NT2/D1 (cell line): Measurements from ENCODE around the gene TSR3.

ENCODE experiments used
- DNase-seq: peaks from one replicate; pipeline ENCODE4 v3.0.0-alpha.2; 2011; ENCODE audit warnings: low read depth, low spot score
- H3K27me3 ChIP-seq: 2 replicates; pipeline ENCODE4 v1.6.0; 2011; ENCODE audit warnings: mild to moderate bottlenecking; ENCODE audit not compliant: insufficient read length, insufficient read depth
- H3K36me3 ChIP-seq: 2 replicates; pipeline ENCODE4 v1.6.1; 2011; ENCODE audit warnings: mild to moderate bottlenecking, low read length, mixed read lengths; ENCODE audit not compliant: insufficient read depth, insufficient read length
- H3K4me1 ChIP-seq: 2 replicates; pipeline ENCODE4 v1.5.1; 2011; ENCODE audit not compliant: insufficient read depth, insufficient read length
- H3K4me3 ChIP-seq: 2 replicates; pipeline ENCODE4 v1.5.1; 2011; ENCODE audit warnings: low read depth; ENCODE audit not compliant: insufficient read length
- H3K9ac ChIP-seq: 2 replicates; pipeline ENCODE4 v1.6.0; 2011; ENCODE audit warnings: low read depth; ENCODE audit not compliant: insufficient read length
- H3K9me3 ChIP-seq: 2 replicates; pipeline ENCODE4 v1.5.1; 2011; ENCODE audit warnings: mild to moderate bottlenecking, low read length; ENCODE audit not compliant: insufficient read depth
- SUZ12 ChIP-seq: IDR thresholded peaks from 2 replicates; pipeline ENCODE4 v1.6.1; 2011; ENCODE audit not compliant: insufficient read length, insufficient read depth; ENCODE audit errors: extremely low read depth
- YY1 ChIP-seq: IDR thresholded peaks from 2 replicates; pipeline ENCODE4 v1.6.1; 2011; ENCODE audit not compliant: insufficient read length, insufficient read depth
- ZNF274 ChIP-seq: IDR thresholded peaks from 2 replicates; pipeline ENCODE4 v1.6.1; 2011; ENCODE audit warnings: mild to moderate bottlenecking, low read depth, low read length

Gene TSR3

DNA sequence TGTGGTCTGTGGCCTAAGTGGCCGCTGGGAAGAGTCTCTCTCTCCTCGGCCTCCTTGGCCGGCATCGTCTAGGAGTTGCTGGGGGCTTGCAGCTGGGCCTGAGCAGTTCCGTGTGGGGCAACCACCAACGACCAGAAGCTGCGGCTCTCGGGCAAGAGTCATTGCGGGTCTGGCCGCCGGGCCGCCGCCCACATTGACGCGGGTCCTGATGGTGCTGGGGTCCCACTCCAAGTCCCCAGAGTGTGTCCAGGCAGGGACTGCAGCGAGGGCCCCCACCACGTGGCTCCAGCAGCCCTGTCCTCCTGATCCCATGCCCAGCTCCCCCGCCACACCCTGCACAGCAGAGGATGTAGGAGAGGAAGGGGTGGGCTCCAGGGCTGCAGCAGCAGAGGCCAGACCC is 31.9 kb upstream of the TSR3 start:
- no peaks in the 10 kb centered on the region for H3K9me3 ChIP-seq
- peaks cover 16% of the 10 kb centered on the region for H3K36me3 ChIP-seq
- no peaks in the 10 kb centered on the region for H3K4me1 ChIP-seq
- DNase-seq, result no peak
- no peak overlapping the region for H3K4me3 ChIP-seq
- no peak overlapping the region for H3K9ac ChIP-seq
- H3K27me3 ChIP-seq, result no peaks in the 10 kb centered on the region
- TF ChIP-seq SUZ12, result no peak
- TF ChIP-seq YY1, result no peak
- TF ChIP-seq ZNF274, result no peak

DNA sequence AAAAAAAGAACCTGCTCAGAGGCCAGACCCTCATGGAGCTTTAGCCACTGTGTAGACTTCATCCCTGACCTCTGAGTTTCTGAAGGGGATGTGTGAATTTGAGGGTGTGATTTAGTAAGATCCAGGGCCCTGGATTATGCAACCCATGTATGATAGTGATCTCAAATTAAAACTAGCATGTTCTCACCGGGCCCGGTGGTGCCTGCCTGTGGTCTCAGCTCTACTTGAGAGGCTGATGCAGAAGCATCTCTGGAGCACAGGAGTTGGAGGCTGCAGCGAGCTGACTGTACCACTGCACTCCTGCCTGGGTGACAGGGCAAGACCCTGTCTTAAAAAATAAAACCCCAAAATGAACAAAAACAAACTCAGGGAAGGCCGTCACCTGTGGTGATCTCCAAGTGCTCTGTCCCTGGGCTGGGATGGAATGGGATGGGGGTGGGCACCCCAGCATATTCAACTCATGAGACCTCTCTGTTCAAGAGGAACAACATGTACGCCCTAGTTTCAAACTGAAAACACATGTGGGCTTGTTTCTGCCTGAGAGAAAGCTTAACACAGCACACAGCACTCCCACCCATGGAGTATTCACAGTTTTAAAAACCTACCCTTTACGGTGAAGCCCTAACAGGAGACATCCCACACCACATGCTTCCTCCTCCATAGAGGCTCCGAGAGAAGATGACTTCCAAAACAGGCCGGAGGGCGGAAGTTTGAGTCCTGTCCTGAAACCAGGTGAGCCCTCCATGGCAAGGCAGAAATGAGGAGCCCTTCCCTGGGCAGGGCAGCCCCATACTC is 30.1 kb upstream of the TSR3 start:
- H3K9ac ChIP-seq, result no peak overlapping the region
- H3K4me1 ChIP-seq, result peaks cover 12% of the 10 kb centered on the region
- H3K27me3 ChIP-seq, result peaks cover 3% of the 10 kb centered on the region
- no peak for DNase-seq
- peaks cover 22% of the 10 kb centered on the region for H3K36me3 ChIP-seq
- no peaks in the 10 kb centered on the region for H3K9me3 ChIP-seq
- TF ChIP-seq ZNF274 (no peak), SUZ12 (no peak), YY1 (no peak)
- H3K4me3 ChIP-seq, result no peak overlapping the region

DNA sequence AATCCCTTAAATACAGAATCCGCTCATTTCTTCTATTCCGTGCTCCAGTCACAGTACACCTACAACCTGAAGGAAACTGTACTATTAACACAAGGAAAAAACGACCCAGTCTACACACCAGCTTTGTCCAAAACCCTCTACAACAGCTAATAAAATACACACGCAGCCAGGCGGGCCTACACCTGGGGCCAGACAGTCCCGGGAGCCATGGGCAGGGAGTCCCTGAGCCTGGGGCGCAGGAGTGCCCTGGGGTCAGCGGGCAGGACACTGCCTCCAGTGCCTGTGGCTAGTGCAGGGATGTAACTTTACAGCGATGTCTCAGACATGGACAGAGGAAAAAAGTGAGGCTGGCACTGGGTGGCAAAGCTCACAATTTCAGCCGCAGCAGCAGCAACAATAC is 28.5 kb upstream of the TSR3 start:
- no peak for DNase-seq
- no peak overlapping the region for H3K4me3 ChIP-seq
- H3K9ac ChIP-seq, result peak overlapping the region; percentile 54
- peaks cover 36% of the 10 kb centered on the region for H3K36me3 ChIP-seq
- H3K9me3 ChIP-seq, result no peaks in the 10 kb centered on the region
- H3K4me1 ChIP-seq, result peaks cover 15% of the 10 kb centered on the region
- TF ChIP-seq YY1 (no peak), SUZ12 (no peak)
- peaks cover 3% of the 10 kb centered on the region for H3K27me3 ChIP-seq

DNA sequence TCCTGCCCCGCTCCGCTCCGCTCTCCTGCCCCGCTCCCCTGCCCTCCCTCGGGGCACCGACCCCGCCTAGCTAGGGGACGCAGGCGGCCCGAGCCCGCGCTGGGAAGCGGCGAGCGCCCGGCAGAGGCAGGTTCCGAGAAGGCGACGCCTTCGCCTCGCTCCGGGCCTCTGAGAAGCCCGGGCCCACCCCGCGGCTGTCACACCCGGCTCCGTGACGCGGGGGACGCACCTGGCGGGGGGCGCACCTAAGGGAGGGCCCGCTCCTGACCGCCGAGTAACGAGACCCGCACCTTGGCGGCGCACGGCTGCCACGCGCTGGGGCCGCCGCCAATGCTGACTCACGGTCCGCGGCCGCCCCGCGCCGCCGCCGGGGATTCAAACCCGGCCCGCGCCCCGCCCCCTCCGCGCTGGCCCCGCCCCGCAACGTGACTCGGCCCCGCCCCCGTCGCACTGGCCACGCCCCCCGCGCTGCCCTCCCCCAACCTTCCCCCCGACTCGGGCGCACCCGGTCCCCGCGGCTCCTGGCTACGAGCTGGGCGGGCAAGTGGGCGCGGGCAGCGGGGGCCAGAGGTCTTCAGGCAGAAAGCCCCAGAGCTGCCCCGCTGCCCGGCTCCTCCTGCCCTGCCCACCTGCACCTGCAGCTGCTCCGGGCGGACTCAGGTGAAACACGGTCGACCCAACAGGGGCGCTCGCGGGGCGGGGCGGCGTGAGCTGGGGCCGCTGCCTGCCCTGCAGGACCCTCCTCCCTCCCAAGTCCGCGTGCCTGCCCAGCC is 27.8 kb upstream of the TSR3 start:
- peak overlapping the region; percentile 85 for H3K4me3 ChIP-seq
- DNase-seq, result peak; percentile 35
- peak overlapping the region; percentile 97 for H3K9ac ChIP-seq
- H3K9me3 ChIP-seq, result no peaks in the 10 kb centered on the region
- no peak for TF ChIP-seq YY1
- no peak for TF ChIP-seq SUZ12
- no peak for TF ChIP-seq ZNF274
- H3K36me3 ChIP-seq, result peaks cover 36% of the 10 kb centered on the region
- H3K4me1 ChIP-seq, result peaks cover 18% of the 10 kb centered on the region
- H3K27me3 ChIP-seq, result peaks cover 3% of the 10 kb centered on the region

DNA sequence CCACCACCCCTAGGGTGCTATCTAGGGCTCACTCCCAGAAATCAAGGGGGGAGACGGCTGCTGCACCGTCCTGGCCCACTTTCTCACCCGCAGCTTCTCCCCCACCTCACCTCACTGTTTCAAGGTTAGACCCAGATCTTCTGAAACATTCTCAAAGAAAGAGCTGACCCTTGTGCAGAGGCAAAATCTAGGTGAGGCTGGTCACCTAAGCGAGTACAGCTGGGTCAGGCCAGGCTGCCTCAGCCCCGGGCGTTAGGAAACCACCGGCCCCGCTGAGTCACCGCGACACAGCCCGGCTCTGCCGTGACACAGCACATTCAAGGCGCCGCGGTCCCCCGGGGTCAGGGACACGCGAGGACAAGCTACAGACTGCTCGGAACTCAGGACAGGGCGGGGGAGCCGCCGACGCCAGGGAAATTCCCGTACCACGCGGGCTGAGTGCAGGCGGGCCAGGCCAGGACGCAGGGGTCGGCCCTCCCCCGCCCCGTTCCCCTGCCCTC is 27.2 kb upstream of the TSR3 start:
- Histone ChIP-seq H3K36me3 (peaks cover 39% of the 10 kb centered on the region), H3K4me1 (peaks cover 23% of the 10 kb centered on the region), H3K27me3 (peaks cover 3% of the 10 kb centered on the region), H3K9ac (peak overlapping the region; percentile 97), H3K4me3 (peak overlapping the region; percentile 85), H3K9me3 (no peaks in the 10 kb centered on the region)
- DNase-seq, result no peak
- TF ChIP-seq SUZ12, result no peak

DNA sequence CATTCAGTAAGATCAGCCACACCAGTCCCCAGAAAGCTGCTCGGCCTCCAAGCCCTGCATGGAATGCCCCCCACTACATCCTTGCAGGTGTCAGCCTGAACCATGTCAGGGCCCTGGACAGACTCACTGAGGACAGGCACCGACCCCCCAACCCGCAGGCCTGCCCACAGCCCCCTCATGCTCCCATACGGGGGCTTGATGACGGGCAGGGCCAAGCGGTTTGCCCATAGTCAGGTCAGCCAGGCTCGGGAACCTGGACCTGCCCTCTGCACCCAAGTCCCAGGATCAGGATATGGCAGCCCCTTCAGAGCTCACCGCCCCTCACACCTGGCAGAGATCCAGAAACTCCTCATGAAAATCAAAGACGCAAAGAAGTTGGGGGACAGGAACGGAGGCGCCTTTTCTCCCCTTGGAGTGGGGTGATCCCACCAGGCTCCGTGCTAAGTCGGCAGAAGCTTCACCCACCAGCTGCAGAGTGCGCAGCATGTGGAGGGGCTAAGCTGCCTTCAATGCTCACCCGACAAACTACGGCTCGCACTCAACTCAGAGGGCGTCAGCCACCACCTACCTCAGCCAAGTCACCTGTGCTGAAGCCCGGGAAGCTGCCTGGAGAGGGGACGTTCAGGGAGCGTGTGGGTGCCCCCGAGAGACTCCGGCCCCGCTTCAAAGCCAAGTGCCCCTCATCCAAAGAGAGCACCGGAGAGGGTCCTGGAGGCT is 26.6 kb upstream of the TSR3 start:
- peaks cover 33% of the 10 kb centered on the region for H3K36me3 ChIP-seq

DNA sequence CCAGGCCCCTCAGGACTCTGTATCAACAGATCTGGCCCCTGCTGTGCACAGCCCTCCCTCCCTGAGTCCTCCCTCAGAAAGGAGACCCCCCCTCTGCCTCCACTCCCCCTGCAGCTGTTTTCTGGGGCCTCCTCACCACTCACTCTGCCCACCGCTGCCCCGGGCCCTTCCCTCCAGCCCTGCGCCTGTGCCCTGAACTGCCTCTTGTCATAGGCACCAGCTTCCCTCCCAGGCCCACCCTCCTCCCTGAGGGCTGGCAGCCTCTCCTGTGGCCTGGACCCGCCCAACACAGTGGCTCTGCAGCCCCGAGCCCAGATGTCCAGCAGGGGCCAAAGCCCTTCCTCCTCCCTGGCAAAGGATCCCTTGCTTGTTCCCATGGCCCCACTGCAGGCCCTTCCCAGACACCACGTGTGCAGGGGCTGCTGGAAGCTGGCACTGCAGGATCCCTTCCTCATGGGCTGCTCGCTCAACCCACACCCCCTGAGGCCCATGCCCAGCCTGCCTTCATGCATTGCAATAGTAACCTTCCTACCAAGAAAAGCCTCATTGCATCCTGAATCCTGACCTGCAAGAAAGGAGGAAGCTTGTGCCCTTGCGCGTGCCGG is 25.8 kb upstream of the TSR3 start:
- peaks cover 23% of the 10 kb centered on the region for H3K4me1 ChIP-seq
- peaks cover 34% of the 10 kb centered on the region for H3K36me3 ChIP-seq
- H3K4me3 ChIP-seq, result peak overlapping the region; percentile 85
- H3K9ac ChIP-seq, result peak overlapping the region; percentile 97
- no peak for DNase-seq
- H3K27me3 ChIP-seq, result peaks cover 3% of the 10 kb centered on the region
- H3K9me3 ChIP-seq, result no peaks in the 10 kb centered on the region
- TF ChIP-seq YY1 (no peak), SUZ12 (no peak), ZNF274 (no peak)

More for the DNA sequence above, 26.6 kb upstream of the TSR3 start:
- peaks cover 23% of the 10 kb centered on the region for H3K4me1 ChIP-seq
- H3K4me3 ChIP-seq, result peak overlapping the region; percentile 85
- H3K9me3 ChIP-seq, result no peaks in the 10 kb centered on the region
- DNase-seq, result no peak
- H3K27me3 ChIP-seq, result peaks cover 3% of the 10 kb centered on the region
- H3K9ac ChIP-seq, result peak overlapping the region; percentile 97
- TF ChIP-seq SUZ12 (no peak), ZNF274 (no peak), YY1 (no peak)
